Skin epidermis (tissue), 12 donors: ENCODE measurements around the gene VGLL4.
A peak's percentile ranks its signal among the peaks of the same experiment; 100 is the strongest.
"Not testable (repeated sequence)": the region's sequence is repeated elsewhere in the genome, so short reads cannot be mapped to it uniquely, and the experiment has no call there.

Experiments
- H3K27ac ChIP-seq, 21 experiments: fragments of 200-600 bp; sonication (generic) in 11 of 21; one replicate each; pipeline ENCODE4 v1.5.0; 2020; ENCODE audit warnings: mild to moderate bottlenecking in 3 of 21, inconsistent platforms in 2 of 21, moderate library complexity in 2 of 21
- H3K4me3 ChIP-seq, 7 experiments: fragments of 200-600 bp; sonication (generic) in 2 of 7; one replicate each; pipeline ENCODE4 v1.5.0; 2020; ENCODE audit warnings: inconsistent platforms in 2 of 7, mild to moderate bottlenecking in 2 of 7, moderate library complexity in 1 of 7

VGLL4 gene

GRCh38 chr3:11574981-11575669 lies 68.6 kb downstream of the VGLL4 start:
- no peak overlapping the region for H3K27ac ChIP-seq
- no peak overlapping the region for H3K4me3 ChIP-seq

GRCh38 chr3:11572660-11573059 lies 71.1 kb downstream of the VGLL4 start:
- peak overlapping the region in 1 of 21 experiments; percentile 19 for H3K27ac ChIP-seq
- not testable (repeated sequence) for H3K4me3 ChIP-seq

- Histone ChIP-seq H3K27ac (peak overlapping the region in 18 of 21 experiments; percentile 11 to 97 (median 84)), H3K4me3 (no peak overlapping the region)
Observed at GRCh38 chr3:11570789-11571495, 72.8 kb downstream of the VGLL4 start.

- H3K27ac ChIP-seq, result peak overlapping the region in 18 of 21 experiments; percentile 11 to 97 (median 86)
- H3K4me3 ChIP-seq, result no peak overlapping the region
Observed at GRCh38 chr3:11570251-11570650, 73.5 kb downstream of the VGLL4 start.

GRCh38 chr3:11569156-11569741 lies 74.5 kb downstream of the VGLL4 start:
- Histone ChIP-seq H3K4me3 (no peak overlapping the region), H3K27ac (peak overlapping the region in 20 of 21 experiments; percentile 74 to 97 (median 86))

GRCh38 chr3:11568503-11569155 lies 75.1 kb downstream of the VGLL4 start:
- peak overlapping the region in 1 of 7 experiments; percentile 9 for H3K4me3 ChIP-seq

GRCh38 chr3:11567516-11568467 lies 75.9 kb downstream of the VGLL4 start:
- H3K27ac ChIP-seq, result peak overlapping the region in 20 of 21 experiments; percentile 74 to 97 (median 86)
- peak overlapping the region in 3 of 7 experiments; percentile 3 to 18 (median 9) for H3K4me3 ChIP-seq

More at GRCh38 chr3:11568503-11569155, 75.1 kb downstream of the VGLL4 start:
- H3K27ac ChIP-seq, result peak overlapping the region; percentile 15 to 97 (median 86)

GRCh38 chr3:11566916-11567315 lies 76.8 kb downstream of the VGLL4 start:
- Histone ChIP-seq H3K27ac (peak overlapping the region in 10 of 21 experiments; percentile 82 to 97 (median 88)), H3K4me3 (no peak overlapping the region)

GRCh38 chr3:11566478-11566877 lies 77.2 kb downstream of the VGLL4 start:
- Histone ChIP-seq H3K4me3 (no peak overlapping the region), H3K27ac (peak overlapping the region in 6 of 21 experiments; percentile 85 to 97 (median 92))

- no peak overlapping the region for H3K4me3 ChIP-seq
Observed at GRCh38 chr3:11565932-11566331, 77.8 kb downstream of the VGLL4 start.

GRCh38 chr3:11565492-11565891 lies 78.2 kb downstream of the VGLL4 start:
- H3K27ac ChIP-seq, result peak overlapping the region in 3 of 21 experiments; percentile 15 to 93 (median 57)
- H3K4me3 ChIP-seq, result no peak overlapping the region

More at GRCh38 chr3:11565932-11566331, 77.8 kb downstream of the VGLL4 start:
- H3K27ac ChIP-seq, result peak overlapping the region in 2 of 21 experiments; percentile 57 to 93

GRCh38 chr3:11565072-11565471 lies 78.6 kb downstream of the VGLL4 start:
- Histone ChIP-seq H3K27ac (peak overlapping the region in 4 of 21 experiments; percentile 15 to 93 (median 43)), H3K4me3 (no peak overlapping the region)

GRCh38 chr3:11564577-11565001 lies 79.1 kb downstream of the VGLL4 start:
- Histone ChIP-seq H3K27ac (peak overlapping the region in 7 of 21 experiments; percentile 4 to 57 (median 29)), H3K4me3 (no peak overlapping the region)

- Histone ChIP-seq H3K27ac (peak overlapping the region in 4 of 21 experiments; percentile 23 to 52 (median 34)), H3K4me3 (no peak overlapping the region)
Observed at GRCh38 chr3:11563865-11564185, 79.9 kb downstream of the VGLL4 start.

GRCh38 chr3:11563159-11563864 lies 80.4 kb downstream of the VGLL4 start:
- H3K27ac ChIP-seq, result peak overlapping the region in 7 of 21 experiments; percentile 11 to 57 (median 52)
- no peak overlapping the region for H3K4me3 ChIP-seq

- no peak overlapping the region for H3K4me3 ChIP-seq
- H3K27ac ChIP-seq, result peak overlapping the region in 16 of 21 experiments; percentile 6 to 69 (median 46)
Observed at GRCh38 chr3:11562277-11562881, 81.3 kb downstream of the VGLL4 start.

GRCh38 chr3:11560746-11561145 lies 83.0 kb downstream of the VGLL4 start:
- H3K4me3 ChIP-seq, result no peak overlapping the region
- peak overlapping the region in 17 of 21 experiments; percentile 3 to 69 (median 35) for H3K27ac ChIP-seq
